Stimulated activated CD8-positive, alpha-beta memory T cell treated with anti-CD3 and anti-CD28 coated beads, Interleukin-15, amount 100 ng/mL, for 48 hours (primary cell): ENCODE data around the gene KCNA10.
"Not testable (repeated sequence)": the region's sequence is repeated elsewhere in the genome, so short reads cannot be mapped to it uniquely, and the experiment has no call there.

Experiments
- DNase-seq, 2 donors: peaks; one replicate each; pipeline ENCODE4 v3.0.0-alpha.2; 2020; ENCODE audit warnings: low read depth in 2 of 2

KCNA10 gene

DNA sequence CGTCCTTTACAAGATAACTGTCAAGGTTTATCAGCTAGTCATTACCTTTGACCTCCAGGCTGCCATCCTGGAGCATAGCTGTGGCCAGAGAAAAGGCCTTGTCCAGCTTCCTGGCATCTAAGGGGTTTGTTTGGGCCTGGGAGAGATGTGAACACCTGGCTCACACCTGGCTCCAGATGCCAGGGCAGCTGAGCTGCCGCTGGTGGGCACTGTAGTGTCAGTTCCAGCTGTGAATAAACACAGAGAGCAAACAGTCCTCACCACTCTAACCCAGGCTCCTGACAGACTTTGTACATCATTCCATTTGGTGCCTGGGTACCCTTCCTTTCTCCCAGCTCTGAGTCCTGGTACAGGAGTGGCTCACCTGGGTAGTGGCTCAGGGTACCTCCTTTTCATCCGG lies 14.3 kb upstream of the KCNA10 start:
- DNase-seq = no peak

DNA sequence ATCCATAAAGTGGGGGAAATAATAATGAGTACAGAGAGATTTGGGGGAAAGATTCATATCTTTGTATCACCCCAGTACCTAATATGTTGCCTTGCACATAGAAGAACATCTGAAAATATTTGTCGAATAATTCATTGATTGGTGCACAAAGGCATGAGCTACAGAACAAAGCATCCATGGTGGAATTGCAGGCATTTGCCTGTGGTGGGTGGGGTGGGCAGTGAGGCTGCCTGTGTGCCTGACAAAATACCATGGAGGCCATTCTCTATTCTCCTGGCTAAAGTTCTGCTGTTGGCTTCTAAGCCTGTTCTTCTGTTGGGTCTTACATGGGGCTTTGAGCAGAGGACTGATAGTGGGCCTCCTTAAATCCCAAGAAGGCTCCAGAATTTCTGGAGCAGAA lies 10.0 kb upstream of the KCNA10 start:
- no peak for DNase-seq

- DNase-seq = no peak
Observed at GRCh38 chr1:110526201-110526780, 7.3 kb upstream of the KCNA10 start.

DNA sequence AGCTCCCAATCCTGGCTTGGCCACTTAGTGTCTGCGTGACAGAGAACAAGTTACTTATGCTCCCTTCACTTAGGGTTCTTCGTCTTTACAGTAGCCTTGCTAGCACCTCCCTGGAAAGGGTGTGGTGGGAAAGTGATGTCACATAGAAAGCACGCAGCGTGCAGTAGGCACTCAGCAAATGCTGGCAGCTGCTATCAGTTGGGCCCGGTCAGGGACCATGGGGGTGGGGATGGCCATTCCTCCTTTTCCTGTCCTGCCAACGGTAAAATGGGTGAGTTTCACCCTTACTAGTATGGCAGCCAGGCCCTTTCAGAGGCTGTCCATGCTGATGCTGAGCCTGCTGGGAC lies 6.2 kb upstream of the KCNA10 start:
- no peak for DNase-seq

DNA sequence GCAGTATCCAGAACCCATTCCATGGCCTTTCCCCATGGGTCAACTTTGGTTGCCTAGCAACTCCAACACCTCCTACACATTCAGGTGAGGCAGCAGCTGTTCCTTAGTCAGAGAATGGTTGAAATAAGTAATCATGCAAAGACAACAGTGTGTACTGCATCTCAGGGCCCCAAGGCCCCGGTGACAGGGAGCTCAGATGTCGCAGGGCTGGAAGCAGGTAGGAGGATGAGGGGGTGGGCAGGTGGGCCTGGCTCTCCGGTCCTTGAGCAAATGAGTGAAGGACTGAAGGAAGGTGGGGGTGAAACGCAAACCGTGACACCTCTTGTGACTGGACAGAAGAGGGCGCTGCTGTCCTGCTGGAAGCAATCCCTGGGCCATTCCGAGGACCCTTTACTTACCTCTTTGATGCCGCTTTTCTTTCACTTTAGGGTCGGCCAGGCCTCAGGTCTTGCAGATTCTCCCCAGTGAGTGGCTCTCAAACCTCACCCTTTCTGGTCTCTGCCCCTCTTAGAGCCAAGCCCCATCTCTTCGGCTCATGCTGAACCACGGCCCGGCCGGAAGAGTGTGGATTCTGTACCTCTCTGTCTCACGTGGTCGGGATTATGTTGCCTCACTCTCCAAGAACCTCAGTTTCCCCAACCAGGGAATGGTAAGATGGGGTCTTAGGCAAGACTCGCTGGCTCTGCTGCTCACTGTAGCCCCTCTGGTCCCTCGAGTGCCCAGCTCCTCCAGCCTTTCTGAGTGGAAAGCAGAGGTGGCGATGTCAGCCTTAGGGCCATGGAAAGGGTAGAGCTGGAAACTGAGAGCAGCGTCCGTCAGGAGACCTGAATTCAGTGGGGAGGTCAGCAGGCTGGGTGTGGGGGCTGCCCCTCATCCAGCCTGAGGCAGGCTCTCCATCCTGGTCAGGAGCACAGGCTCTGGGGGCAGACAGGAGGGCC lies 5.6 kb upstream of the KCNA10 start:
- peak; percentile 23 to 29 for DNase-seq

GRCh38 chr1:110523011-110523410 lies 4.0 kb upstream of the KCNA10 start:
- DNase-seq = no peak

DNA sequence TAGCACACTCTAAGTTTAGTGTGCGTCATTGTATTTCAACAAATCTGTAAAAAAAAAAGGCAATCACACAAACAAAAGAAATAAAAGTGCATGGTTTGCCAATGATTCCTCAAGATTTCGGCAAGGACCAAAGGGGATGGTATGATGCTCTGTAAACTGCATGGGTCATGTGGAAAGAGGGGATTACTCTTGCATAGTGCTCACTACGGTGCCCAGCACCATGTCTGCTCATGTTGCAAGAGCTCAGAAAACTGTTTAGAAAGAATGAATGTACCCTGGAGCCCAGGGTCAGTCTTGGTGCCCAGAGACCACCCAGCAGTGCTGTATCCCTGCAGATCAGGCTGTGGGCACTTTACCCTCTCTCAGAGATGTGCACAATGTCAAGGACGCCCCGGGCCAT lies 3.6 kb upstream of the KCNA10 start:
- no peak for DNase-seq

DNA sequence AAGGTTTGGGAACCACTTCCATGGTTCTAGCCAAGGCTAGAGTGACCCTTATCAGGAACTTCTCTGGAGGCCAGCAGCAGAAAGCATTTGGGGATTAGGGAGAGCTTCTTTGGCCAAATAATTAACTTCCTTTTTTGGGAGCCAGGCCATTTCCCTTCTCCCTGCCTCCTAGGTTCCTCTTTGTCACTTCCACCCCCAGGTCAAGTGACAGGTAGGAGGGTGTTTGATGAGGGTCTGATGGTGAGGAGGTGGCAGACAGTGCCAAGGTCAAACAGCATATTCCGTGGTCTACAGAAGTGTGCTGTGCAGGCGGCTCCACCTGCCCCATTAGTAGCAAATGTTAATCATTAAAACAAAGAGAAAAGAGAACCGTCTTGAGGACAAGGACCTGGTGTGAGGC lies 1.9 kb upstream of the KCNA10 start:
- DNase-seq = no peak

DNA sequence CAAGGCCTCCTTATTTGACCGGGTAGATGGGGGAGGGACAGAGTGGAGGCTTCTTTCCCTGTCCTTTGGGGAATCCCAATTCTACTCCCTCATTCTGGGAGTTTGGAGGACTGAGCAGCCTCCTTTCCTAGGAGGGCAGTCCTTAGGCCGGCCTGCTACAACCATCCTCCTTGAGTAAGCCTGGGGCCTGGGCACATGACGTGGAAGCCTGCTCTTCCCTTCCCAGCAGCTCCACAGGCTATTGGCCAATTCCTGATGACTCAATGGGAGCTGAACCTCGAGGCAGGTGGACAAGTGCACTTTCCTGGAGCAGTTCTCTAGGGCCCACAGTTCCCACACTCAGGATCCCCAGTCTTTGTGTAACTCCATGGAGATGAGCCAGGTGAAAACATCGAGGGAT lies 3.1 kb downstream of the KCNA10 start:
- DNase-seq = no peak

DNA sequence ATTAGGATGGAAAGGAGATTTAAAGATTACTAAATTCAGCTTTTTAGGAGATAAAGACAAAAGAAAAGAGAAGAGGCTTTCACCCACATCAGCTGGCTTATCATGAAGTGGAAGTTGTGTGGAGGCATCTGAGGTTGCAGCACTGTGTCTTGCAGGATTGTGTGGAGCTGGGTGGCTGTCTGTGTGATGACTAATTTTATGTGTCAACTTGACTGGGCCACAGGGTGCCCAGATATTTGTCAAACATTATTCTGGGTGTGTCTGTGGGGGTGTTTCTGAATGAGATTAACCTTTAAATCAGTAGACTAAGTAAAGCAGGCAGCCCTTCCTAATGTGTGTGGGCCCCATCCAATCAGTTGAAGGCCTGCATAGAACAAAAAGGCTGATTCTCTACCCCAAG lies 3.9 kb downstream of the KCNA10 start:
- no peak for DNase-seq

DNA sequence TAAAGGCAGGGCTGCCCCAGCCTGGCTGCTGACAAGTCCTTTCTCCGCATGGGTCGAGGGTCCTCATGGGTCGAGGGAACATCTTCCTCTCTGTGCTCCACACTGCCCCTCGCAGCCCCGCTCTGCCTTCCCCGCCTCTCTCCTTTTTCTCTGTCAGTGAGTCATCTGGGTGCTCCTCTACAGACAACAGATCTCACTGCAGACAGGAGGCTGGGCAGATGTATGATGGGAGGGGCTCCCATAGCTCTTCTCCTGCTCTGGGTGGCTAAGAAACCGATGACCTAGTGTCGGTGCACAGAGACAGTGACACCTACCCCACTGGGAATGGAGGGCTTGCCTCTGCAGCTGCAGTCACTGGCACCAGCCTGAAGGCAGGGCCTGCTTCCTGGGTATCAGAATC lies 5.5 kb downstream of the KCNA10 start:
- no peak for DNase-seq

GRCh38 chr1:110511436-110511835 lies 7.5 kb downstream of the KCNA10 start:
- DNase-seq = no peak

- DNase-seq = not testable (repeated sequence)
Observed at GRCh38 chr1:110510921-110511320, 8.1 kb downstream of the KCNA10 start.

DNA sequence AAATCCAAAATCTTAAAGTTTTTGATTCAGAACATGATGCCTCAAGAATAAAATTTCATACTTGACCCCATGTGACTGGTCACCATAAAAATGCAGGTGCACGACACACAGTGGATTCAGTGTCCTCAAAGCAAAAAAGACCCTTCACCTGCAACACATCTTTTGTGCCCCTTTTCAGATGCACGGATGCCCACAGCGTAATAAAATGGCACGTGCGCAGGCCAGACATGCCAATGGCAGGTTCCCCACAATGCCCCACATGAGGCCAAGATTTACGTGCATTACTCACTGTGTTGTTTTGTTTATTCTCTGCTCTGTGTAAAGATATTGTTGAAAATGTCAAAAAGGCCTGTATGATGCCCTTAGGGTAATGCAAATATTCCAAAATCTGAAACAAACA lies 9.3 kb downstream of the KCNA10 start:
- no peak for DNase-seq

DNA sequence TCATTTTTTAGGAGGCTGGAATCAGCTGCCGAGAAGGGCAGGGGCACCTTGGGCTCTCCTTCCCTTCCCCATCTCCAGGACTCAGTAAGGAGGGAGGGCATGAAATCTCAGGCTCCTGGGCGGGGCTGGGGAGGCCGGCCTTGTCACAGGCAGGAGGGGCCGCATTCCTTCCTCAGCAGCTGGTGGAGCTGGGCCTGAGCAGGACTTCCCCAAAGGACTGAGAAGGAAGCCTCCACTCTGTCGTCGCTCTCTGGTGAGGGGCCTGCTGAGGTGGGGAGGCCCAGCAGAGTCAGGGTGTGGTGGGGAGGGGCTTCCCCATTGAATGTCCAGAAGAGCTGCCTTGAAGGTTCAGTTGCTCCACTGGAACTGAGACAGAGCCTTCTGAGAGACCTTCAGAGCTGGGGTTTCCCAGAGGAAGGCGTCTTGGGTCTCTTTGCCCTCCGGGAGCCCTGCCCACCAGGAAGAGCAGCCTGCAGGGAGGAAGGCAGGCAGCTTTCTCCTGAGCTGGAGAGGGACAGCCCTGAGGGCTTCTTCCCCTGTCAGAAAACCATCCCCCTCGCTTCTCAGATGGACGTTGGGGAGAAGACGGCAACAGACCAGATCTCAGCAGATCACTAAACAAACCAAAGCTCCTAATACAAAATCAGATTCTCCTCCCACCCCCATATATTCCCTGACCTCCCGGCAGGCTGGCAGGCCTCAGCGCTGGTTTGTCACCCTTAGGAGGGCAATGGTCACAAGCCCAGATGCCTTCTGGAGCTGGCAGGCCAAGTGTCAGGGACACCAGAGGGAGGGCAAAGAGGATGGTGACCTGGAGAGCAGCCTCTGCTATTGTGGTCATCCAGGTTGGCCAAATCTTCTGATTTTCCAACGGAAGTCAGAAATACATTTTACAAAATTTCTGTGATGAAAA lies 10.7 kb downstream of the KCNA10 start:
- DNase-seq = no peak

- no peak for DNase-seq
Observed at GRCh38 chr1:110506541-110506940, 12.4 kb downstream of the KCNA10 start.

DNA sequence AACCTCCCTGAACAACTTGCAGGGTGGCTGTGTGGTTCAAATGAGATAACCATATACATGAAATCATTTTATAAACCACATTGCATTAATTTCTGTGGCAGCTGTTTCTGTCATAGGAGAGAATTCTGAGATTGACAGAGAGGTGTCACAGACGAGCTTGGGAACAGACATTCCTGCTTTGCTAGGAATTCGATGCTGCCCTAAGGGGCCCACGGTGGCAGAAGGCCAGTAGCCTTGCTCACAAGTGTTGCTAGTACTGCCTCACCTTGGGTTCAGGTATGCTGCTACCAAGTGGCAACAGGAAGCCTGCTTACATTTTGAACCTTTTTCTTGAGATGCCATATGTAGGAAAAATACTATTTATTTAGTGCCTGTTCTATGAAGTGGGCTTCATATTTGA lies 13.4 kb downstream of the KCNA10 start:
- DNase-seq = no peak

- DNase-seq = no peak
Observed at GRCh38 chr1:110504226-110504625, 14.7 kb downstream of the KCNA10 start.

DNA sequence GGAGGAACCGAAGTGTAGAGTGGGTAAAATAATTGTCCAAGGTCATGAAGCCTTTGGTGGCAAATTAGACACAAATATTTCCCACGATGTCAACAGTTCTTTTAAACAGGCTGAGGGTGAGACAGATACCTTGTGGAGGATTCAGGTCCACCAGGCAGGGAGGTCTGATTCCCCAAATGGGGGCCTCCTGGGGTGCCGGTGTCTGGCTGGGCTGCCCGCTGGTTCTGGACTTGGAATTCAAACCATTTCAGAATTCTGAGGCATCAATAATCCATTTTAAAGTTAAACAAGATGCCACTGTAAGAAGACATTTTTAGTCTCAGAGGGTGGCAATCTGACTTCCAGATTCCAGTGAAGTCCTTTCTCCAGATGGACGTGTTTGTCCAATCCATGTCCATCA lies 15.5 kb downstream of the KCNA10 start:
- DNase-seq = no peak

GRCh38 chr1:110502402-110503151 lies 16.4 kb downstream of the KCNA10 start:
- no peak for DNase-seq

DNA sequence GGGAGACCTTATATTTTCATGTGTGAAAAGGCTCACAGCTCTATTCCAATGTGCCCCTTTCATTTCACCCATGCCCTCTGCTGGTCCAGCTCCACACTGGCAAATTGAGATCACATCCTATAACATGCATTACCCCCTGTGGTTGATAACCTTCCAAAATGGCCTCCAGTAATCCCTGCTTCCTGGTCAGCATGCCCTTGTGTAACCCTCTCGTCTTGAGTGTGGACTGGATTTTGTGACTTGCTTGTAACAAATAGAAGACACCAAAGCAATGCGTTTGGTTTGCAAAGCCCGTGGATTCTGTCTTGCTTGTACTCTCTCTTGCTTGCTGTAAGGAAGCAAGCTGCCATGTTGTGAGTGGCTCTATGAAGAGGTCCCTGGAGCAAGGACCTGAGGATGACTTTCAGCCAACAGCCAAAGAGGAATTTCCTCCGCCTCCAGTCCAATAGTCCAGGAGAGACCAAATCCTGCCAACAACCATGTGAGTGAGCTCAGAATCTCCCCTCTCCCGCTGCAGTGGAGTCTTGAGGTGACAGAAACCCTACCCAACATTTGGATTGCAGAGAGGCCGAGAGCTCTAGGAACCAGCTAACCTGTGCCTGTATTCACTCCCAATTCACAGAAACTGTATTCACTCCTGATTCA lies 17.4 kb downstream of the KCNA10 start:
- DNase-seq = no peak
